ENCODE results near the gene THAP11. TPM values are rescaled to one million over a fixed set of nuclear protein-coding genes. Genes with fewer than 3 reads are reported as not detected.

The THAP11 gene
- total and polyA plus RNA-seq, 2 experiments from 2014 or later = 23.6 to 37.9 TPM

DNA sequence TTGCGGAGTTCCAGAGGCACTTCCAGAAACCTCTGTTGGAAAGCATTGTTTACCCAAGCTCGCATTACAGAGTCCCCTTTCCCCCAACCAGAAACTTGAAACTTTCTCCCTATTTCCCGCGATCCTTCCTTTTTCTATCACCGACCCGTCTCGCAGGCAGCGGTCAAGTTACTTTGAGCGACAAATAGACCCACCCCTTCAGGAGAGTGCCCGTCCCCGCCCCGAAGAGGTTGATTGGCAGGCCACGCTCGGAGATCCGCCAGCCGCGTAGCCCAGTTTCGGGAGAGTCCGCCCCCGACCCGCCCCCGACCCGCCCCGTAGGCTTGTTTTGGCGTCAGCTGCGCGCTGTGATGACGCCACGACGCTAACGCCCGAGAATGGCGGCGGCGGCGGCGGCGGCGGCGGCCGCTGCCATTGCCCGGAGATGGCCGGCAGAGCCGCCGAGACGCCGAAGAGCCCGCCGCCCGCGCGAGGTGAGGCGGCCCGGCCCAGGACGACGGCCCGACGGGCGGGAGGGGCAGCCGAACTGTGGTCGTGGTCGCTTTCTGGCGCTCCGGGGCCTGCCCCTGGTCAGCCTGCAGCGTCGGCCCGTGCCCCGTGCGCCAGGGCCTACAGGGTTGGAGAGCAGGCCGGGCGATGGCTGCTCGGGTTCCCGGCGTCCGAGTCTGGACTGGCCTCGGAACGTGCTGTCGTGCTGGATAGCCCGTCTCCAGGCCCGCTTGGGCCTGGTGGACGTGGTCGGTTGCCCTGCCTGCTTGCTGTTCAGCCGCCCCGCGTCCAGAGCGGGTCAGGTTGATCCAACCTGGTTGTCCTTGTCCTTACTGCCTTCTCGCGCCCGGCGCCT lies 51.0 kb downstream of the THAP11 start, which contains the start of gene PSKH1:
Gene PSKH1, plus strand, starts transcription at position 356 of the 844 bp plus-strand sequence. CDS start 15,496 bp downstream, outside the sequence.
- H3K79me2 ChIP-seq (ENCODE audit: insufficient read depth) = peaks cover 47% of the 10 kb centered on the region
- H3K4me3 ChIP-seq = peak within 1 kb of the TSS; percentile 82
- 1% methylated on average over 61 to 88 of the region's 90 CpGs for WGBS, 2 experiments (ENCODE audit: low coverage in 1 of 2, low lambda C conversion rate in 2 of 2, missing lambda C conversion rate in 2 of 2)
- H3K9ac ChIP-seq = peak within 1 kb of the TSS; percentile 97
- H3F3A ChIP-seq (ENCODE audit: insufficient read depth) = no peaks in the 10 kb centered on the region
- H2AFZ ChIP-seq = peak within 1 kb of the TSS; percentile 93
- peaks cover 17% of the 10 kb centered on the region for H3K4me1 ChIP-seq (ENCODE audit: insufficient read depth)
- no peaks in the 10 kb centered on the region for H3K9me2 ChIP-seq (ENCODE audit: insufficient read depth)
- no peaks in the 10 kb centered on the region for H4K20me1 ChIP-seq (ENCODE audit: insufficient read depth)
- peak within 1 kb of the TSS; percentile 86 for H3K27ac ChIP-seq
- H3K36me3 ChIP-seq (ENCODE audit: low read depth) = no peaks in the 10 kb centered on the region
- peak within 1 kb of the TSS; percentile 92 for H3K4me2 ChIP-seq (ENCODE audit: unreplicated experiment)
- TF ChIP-seq EZH2 (IDR thresholded peaks at IDR 0.05; ENCODE audit: insufficient read depth, poor library complexity, severe bottlenecking) = no peak
- no peak for TF ChIP-seq EZH2phosphoT487 (IDR thresholded peaks at IDR 0.05; ENCODE audit: insufficient read depth, low read depth)
- H3K27me3 ChIP-seq (replicated peaks; ENCODE audit: insufficient read depth) = no peaks in the 10 kb centered on the region
- DNase-seq = peak; percentile 97
- in situ Hi-C loops (cut with MboI) = no loop called here
- H3K9me3 ChIP-seq (ENCODE audit: low read depth) = no peaks in the 10 kb centered on the region

Small RNA genes lying within 50 kb of the gene (small RNA-seq; reads per million reads assigned to genes)
- not detected for gene AC040162.2 (ENCODE audit: low read depth, low replicate concordance)
- gene NRN1L (ENCODE audit: low read depth, low replicate concordance) = not detected

Other genes starting within 250 kb of the THAP11 start
- gene CARMIL2, start 197.2 kb upstream of the THAP11 start, total RNA-seq (2014; rRNA removed; shearing (Covaris generic)) = under 0.01 TPM in 1 of 2 replicates, not detected in the other
- 1.1 and 1.4 TPM in 2 replicates for gene CARMIL2, start 197.2 kb upstream of the THAP11 start, polyA plus RNA-seq (2016; fragmentation: Nextera tagmentation; extraction: Ambion mirVana)
- gene ACD, start 182.1 kb upstream of the THAP11 start, total RNA-seq (2014; rRNA removed; shearing (Covaris generic)) = 25.8 and 33.4 TPM in 2 replicates
- gene ACD, start 182.1 kb upstream of the THAP11 start, polyA plus RNA-seq (2016; fragmentation: Nextera tagmentation; extraction: Ambion mirVana) = 24.0 and 25.2 TPM in 2 replicates
- gene PARD6A, start 181.4 kb upstream of the THAP11 start, total RNA-seq (2014; rRNA removed; shearing (Covaris generic)) = 0.97 TPM in 1 of 2 replicates, not detected in the other
- 0.58 and 0.70 TPM in 2 replicates for gene PARD6A, start 181.4 kb upstream of the THAP11 start, polyA plus RNA-seq (2016; fragmentation: Nextera tagmentation; extraction: Ambion mirVana)
- gene ENKD1, start 175.6 kb upstream of the THAP11 start, total RNA-seq (2014; rRNA removed; shearing (Covaris generic)) = 11.2 and 15.0 TPM in 2 replicates
- gene ENKD1, start 175.6 kb upstream of the THAP11 start, polyA plus RNA-seq (2016; fragmentation: Nextera tagmentation; extraction: Ambion mirVana) = 6.7 and 8.3 TPM in 2 replicates
- gene C16orf86, start 175.5 kb upstream of the THAP11 start, total RNA-seq (2014; rRNA removed; shearing (Covaris generic)) = 2.1 and 6.6 TPM in 2 replicates
- gene C16orf86, start 175.5 kb upstream of the THAP11 start, polyA plus RNA-seq (2016; fragmentation: Nextera tagmentation; extraction: Ambion mirVana) = 2.8 and 3.4 TPM in 2 replicates
- gene GFOD2, start 123.0 kb upstream of the THAP11 start, total RNA-seq (2014; rRNA removed; shearing (Covaris generic)) = 10.2 and 17.5 TPM in 2 replicates
- gene GFOD2, start 123.0 kb upstream of the THAP11 start, polyA plus RNA-seq (2016; fragmentation: Nextera tagmentation; extraction: Ambion mirVana) = 10.1 and 11.4 TPM in 2 replicates
- 2.4 and 3.3 TPM in 2 replicates for gene RANBP10, start 35.8 kb upstream of the THAP11 start, total RNA-seq (2014; rRNA removed; shearing (Covaris generic))
- gene RANBP10, start 35.8 kb upstream of the THAP11 start, polyA plus RNA-seq (2016; fragmentation: Nextera tagmentation; extraction: Ambion mirVana) = 5.8 and 6.1 TPM in 2 replicates
- 0.65 and 2.4 TPM in 2 replicates for gene TSNAXIP1, start 35.4 kb upstream of the THAP11 start, total RNA-seq (2014; rRNA removed; shearing (Covaris generic))
- 0.79 and 1.2 TPM in 2 replicates for gene TSNAXIP1, start 35.4 kb upstream of the THAP11 start, polyA plus RNA-seq (2016; fragmentation: Nextera tagmentation; extraction: Ambion mirVana)
- 52.9 and 119 TPM in 2 replicates for gene NUTF2, start 4.6 kb downstream of the THAP11 start, total RNA-seq (2014; rRNA removed; shearing (Covaris generic))
- 268 and 280 TPM in 2 replicates for gene NUTF2, start 4.6 kb downstream of the THAP11 start, polyA plus RNA-seq (2016; fragmentation: Nextera tagmentation; extraction: Ambion mirVana)
- 53.4 and 59.4 TPM in 2 replicates for gene CENPT, start 5.4 kb downstream of the THAP11 start, total RNA-seq (2014; rRNA removed; shearing (Covaris generic))
- gene CENPT, start 5.4 kb downstream of the THAP11 start, polyA plus RNA-seq (2016; fragmentation: Nextera tagmentation; extraction: Ambion mirVana) = 54.0 and 63.1 TPM in 2 replicates
- gene EDC4, start 30.7 kb downstream of the THAP11 start, total RNA-seq (2014; rRNA removed; shearing (Covaris generic)) = 37.7 and 48.5 TPM in 2 replicates
- 39.9 and 41.3 TPM in 2 replicates for gene EDC4, start 30.7 kb downstream of the THAP11 start, polyA plus RNA-seq (2016; fragmentation: Nextera tagmentation; extraction: Ambion mirVana)
- gene NRN1L, start 42.6 kb downstream of the THAP11 start, total RNA-seq (2014; rRNA removed; shearing (Covaris generic)) = not detected in 2 replicates
- gene NRN1L, start 42.6 kb downstream of the THAP11 start, polyA plus RNA-seq (2016; fragmentation: Nextera tagmentation; extraction: Ambion mirVana) = not detected in 2 replicates
- 8.1 and 11.5 TPM in 2 replicates for gene PSKH1, start 50.9 kb downstream of the THAP11 start, total RNA-seq (2014; rRNA removed; shearing (Covaris generic))
- 22.7 and 23.6 TPM in 2 replicates for gene PSKH1, start 50.9 kb downstream of the THAP11 start, polyA plus RNA-seq (2016; fragmentation: Nextera tagmentation; extraction: Ambion mirVana)
- gene CTRL, start 89.5 kb downstream of the THAP11 start, total RNA-seq (2014; rRNA removed; shearing (Covaris generic)) = 0.76 TPM in 1 of 2 replicates, not detected in the other
- 3.8 and 7.4 TPM in 2 replicates for gene CTRL, start 89.5 kb downstream of the THAP11 start, polyA plus RNA-seq (2016; fragmentation: Nextera tagmentation; extraction: Ambion mirVana)
- gene PSMB10, start 94.5 kb downstream of the THAP11 start, total RNA-seq (2014; rRNA removed; shearing (Covaris generic)) = 18.9 and 24.8 TPM in 2 replicates
- gene PSMB10, start 94.5 kb downstream of the THAP11 start, polyA plus RNA-seq (2016; fragmentation: Nextera tagmentation; extraction: Ambion mirVana) = 49.8 and 55.1 TPM in 2 replicates
- 15.9 and 19.1 TPM in 2 replicates for gene LCAT, start 101.8 kb downstream of the THAP11 start, total RNA-seq (2014; rRNA removed; shearing (Covaris generic))
- 5.3 and 5.4 TPM in 2 replicates for gene LCAT, start 101.8 kb downstream of the THAP11 start, polyA plus RNA-seq (2016; fragmentation: Nextera tagmentation; extraction: Ambion mirVana)
- gene SLC12A4, start 126.3 kb downstream of the THAP11 start, total RNA-seq (2014; rRNA removed; shearing (Covaris generic)) = 93.2 and 101 TPM in 2 replicates
- 57.5 and 63.0 TPM in 2 replicates for gene SLC12A4, start 126.3 kb downstream of the THAP11 start, polyA plus RNA-seq (2016; fragmentation: Nextera tagmentation; extraction: Ambion mirVana)
- not detected in 2 replicates for gene DPEP3, start 138.2 kb downstream of the THAP11 start, total RNA-seq (2014; rRNA removed; shearing (Covaris generic))
- not detected in 2 replicates for gene DPEP3, start 138.2 kb downstream of the THAP11 start, polyA plus RNA-seq (2016; fragmentation: Nextera tagmentation; extraction: Ambion mirVana)
- gene DPEP2, start 157.2 kb downstream of the THAP11 start, total RNA-seq (2014; rRNA removed; shearing (Covaris generic)) = not detected in 2 replicates
- not detected in 2 replicates for gene DPEP2, start 157.2 kb downstream of the THAP11 start, polyA plus RNA-seq (2016; fragmentation: Nextera tagmentation; extraction: Ambion mirVana)
- gene DPEP2NB, start 173.6 kb downstream of the THAP11 start, total RNA-seq (2014; rRNA removed; shearing (Covaris generic)) = not detected in 2 replicates
- gene DPEP2NB, start 173.6 kb downstream of the THAP11 start, polyA plus RNA-seq (2016; fragmentation: Nextera tagmentation; extraction: Ambion mirVana) = not detected in 2 replicates
- gene DDX28, start 180.9 kb downstream of the THAP11 start, total RNA-seq (2014; rRNA removed; shearing (Covaris generic)) = 8.8 and 9.7 TPM in 2 replicates
- 8.3 and 9.0 TPM in 2 replicates for gene DDX28, start 180.9 kb downstream of the THAP11 start, polyA plus RNA-seq (2016; fragmentation: Nextera tagmentation; extraction: Ambion mirVana)
- 18.4 and 25.8 TPM in 2 replicates for gene DUS2, start 181.0 kb downstream of the THAP11 start, total RNA-seq (2014; rRNA removed; shearing (Covaris generic))
- 14.0 and 15.1 TPM in 2 replicates for gene DUS2, start 181.0 kb downstream of the THAP11 start, polyA plus RNA-seq (2016; fragmentation: Nextera tagmentation; extraction: Ambion mirVana)
- 14.2 and 17.5 TPM in 2 replicates for gene NFATC3, start 243.1 kb downstream of the THAP11 start, total RNA-seq (2014; rRNA removed; shearing (Covaris generic))
- 10.2 and 12.3 TPM in 2 replicates for gene NFATC3, start 243.1 kb downstream of the THAP11 start, polyA plus RNA-seq (2016; fragmentation: Nextera tagmentation; extraction: Ambion mirVana)

Measured in GM23248 (cell line).